ENCODE data around the gene ACVR2A. TPM values are rescaled to one million over a fixed set of nuclear protein-coding genes. Genes with fewer than 3 reads are reported as not detected.

The ACVR2A gene
- total and polyA plus RNA-seq, 12 donors: 4.7 to 28.1 (median 8.5) TPM

GRCh38 chr2:147826278-147827087 is 18.3 kb upstream of the ACVR2A start:
- WGBS, 4 donors: 89 to 97% (median 95%) methylated on average over 6 to 41 of the region's 41 CpGs
- no peak for TF ChIP-seq CTCF (IDR thresholded peaks at IDR 0.05)
- no peak for TF ChIP-seq POLR2A (IDR thresholded peaks at IDR 0.05)
- Histone ChIP-seq H3K27ac (no peak overlapping the region), H3K27me3 (no peaks in the 10 kb centered on the region), H3K4me1 (replicated peaks in 1 of 2) (no peaks in the 10 kb centered on the region), H3K9me3 (replicated peaks in 1 of 3) (peaks cover 0 to 5% (median 0%) of the 10 kb centered on the region in 3 donors), H3K36me3 (replicated peaks in 1 of 2) (no peaks in the 10 kb centered on the region), H3K4me3 (no peak overlapping the region)
- intact Hi-C loops (cut with DNase I): no loop called here
- no peak for DNase-seq

- no peak overlapping the region for H3K4me3 ChIP-seq
- intact Hi-C loops (cut with DNase I): no loop called here
- no peaks in the 10 kb centered on the region for H3K4me1 ChIP-seq (replicated peaks in 1 of 2)
- H3K36me3 ChIP-seq (replicated peaks in 1 of 2): no peaks in the 10 kb centered on the region
- WGBS, 4 donors: 88 to 100% (median 95%) methylated on average over 1 to 16 of the region's 16 CpGs
- no peak for TF ChIP-seq POLR2A (IDR thresholded peaks at IDR 0.05)
- no peak for TF ChIP-seq CTCF (IDR thresholded peaks at IDR 0.05)
- no peaks in the 10 kb centered on the region for H3K27me3 ChIP-seq
- H3K27ac ChIP-seq: no peak overlapping the region
- peaks cover 0 to 5% (median 0%) of the 10 kb centered on the region in 3 donors for H3K9me3 ChIP-seq (replicated peaks in 1 of 3)
- DNase-seq: no peak
These were observed 17.8 kb upstream of the ACVR2A start for GRCh38 chr2:147827088-147827375.

- intact Hi-C loops (cut with DNase I): no loop called here
- Histone ChIP-seq H3K4me1 (replicated peaks in 1 of 2) (no peaks in the 10 kb centered on the region), H3K9me3 (replicated peaks in 1 of 3) (peaks cover 0 to 5% (median 0%) of the 10 kb centered on the region in 3 donors), H3K4me3 (no peak overlapping the region), H3K27ac (no peak overlapping the region), H3K36me3 (replicated peaks in 1 of 2) (no peaks in the 10 kb centered on the region), H3K27me3 (no peaks in the 10 kb centered on the region)
- no peak for DNase-seq
- TF ChIP-seq CTCF (IDR thresholded peaks at IDR 0.05) (no peak), POLR2A (IDR thresholded peaks at IDR 0.05) (no peak)
These were observed 15.7 kb upstream of the ACVR2A start for GRCh38 chr2:147829106-147829505.

- H3K4me3 ChIP-seq: no peak overlapping the region
- H3K9me3 ChIP-seq (replicated peaks in 1 of 3): peaks cover 0 to under 1% (median 0%) of the 10 kb centered on the region in 3 donors
- H3K27ac ChIP-seq: no peak overlapping the region
- H3K4me1 ChIP-seq (replicated peaks in 1 of 2): no peaks in the 10 kb centered on the region
- intact Hi-C loops (cut with DNase I): no loop called here
- 61 to 78% (median 71%) methylated on average over 2 of the region's 2 CpGs for WGBS, 4 donors
- DNase-seq: no peak
- TF ChIP-seq POLR2A (IDR thresholded peaks at IDR 0.05) (no peak), CTCF (IDR thresholded peaks at IDR 0.05) (no peak)
- H3K36me3 ChIP-seq (replicated peaks in 1 of 2): no peaks in the 10 kb centered on the region
- no peaks in the 10 kb centered on the region for H3K27me3 ChIP-seq
These were observed 8.7 kb upstream of the ACVR2A start for GRCh38 chr2:147836099-147836498.
